ENCODE results near the gene RPL31.

Gene RPL31

DNA sequence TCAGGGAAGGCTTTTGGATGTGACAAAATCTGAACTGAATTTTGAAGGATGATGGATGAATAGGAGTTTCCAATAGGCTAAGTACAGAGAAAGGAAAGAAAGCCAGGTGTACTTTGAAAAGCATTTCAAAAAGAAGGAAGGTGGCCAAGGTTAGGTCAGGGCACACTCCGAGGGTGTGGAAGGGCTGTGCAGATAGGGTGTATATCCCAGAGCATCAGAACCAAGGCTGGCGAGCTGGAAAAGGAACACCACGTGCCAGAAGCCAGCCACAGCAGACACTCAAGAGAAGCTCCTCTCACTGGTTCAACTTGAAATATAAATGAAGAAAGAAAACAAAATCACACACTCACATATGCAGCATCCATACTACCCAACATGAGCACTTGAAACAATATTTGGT is 51.0 kb downstream of the RPL31 start:
- Histone ChIP-seq H2BK12ac (ENCODE audit: low read length) (no peak overlapping the region), H3K27me3 (ENCODE audit: control insufficient read depth in 3 of 3, insufficient read depth in 3 of 3, low read depth in 1 of 3, low read length in 3 of 3) (no peaks in the 10 kb centered on the region), H2AFZ (ENCODE audit: low read length) (no peak overlapping the region), H4K8ac (ENCODE audit: low read depth, low read length) (no peak overlapping the region), H3K4ac (ENCODE audit: low read length) (no peak overlapping the region), H3K9me3 (replicated peaks in 1 of 2; ENCODE audit: control insufficient read depth in 2 of 2, insufficient read depth in 1 of 2, low read depth in 1 of 2, low read length in 2 of 2) (peaks cover 0 to 2% of the 10 kb centered on the region in 2 donors), H3K79me1 (ENCODE audit: low read depth, low read length) (no peaks in the 10 kb centered on the region), H2AK5ac (ENCODE audit: low read depth, low read length) (no peak overlapping the region), H2BK5ac (ENCODE audit: low read length) (no peak overlapping the region), H3K4me1 (ENCODE audit: control insufficient read depth in 2 of 2, insufficient read depth in 1 of 2, low read depth in 1 of 2, low read length in 2 of 2) (no peaks in the 10 kb centered on the region), H3K9ac (ENCODE audit: low read depth, low read length, poor library complexity) (no peak overlapping the region), H2BK120ac (ENCODE audit: low read depth, low read length) (no peak overlapping the region), H3K4me2 (ENCODE audit: insufficient read depth, low read length, poor library complexity, severe bottlenecking) (no peak overlapping the region), H2BK15ac (ENCODE audit: low read length) (no peak overlapping the region), H3K4me3 (ENCODE audit: low read length in 2 of 2) (no peak overlapping the region), H4K91ac (ENCODE audit: low read depth, low read length, poor library complexity) (no peak overlapping the region), H3K36me3 (replicated peaks in 1 of 2; ENCODE audit: control insufficient read depth in 2 of 2, insufficient read depth in 2 of 2, low read length in 2 of 2) (no peaks in the 10 kb centered on the region), H3K23ac (ENCODE audit: low read depth, low read length, poor library complexity) (no peak overlapping the region), H3K14ac (ENCODE audit: low read length) (no peak overlapping the region), H3K27ac (replicated peaks; ENCODE audit: low read length) (no peak overlapping the region), H3K18ac (ENCODE audit: low read length) (no peak overlapping the region)
- DNase-seq (ENCODE audit: low spot score): no peak
- no CpG with 5 or more reads among the region's 3 CpGs for WGBS, 2 donors (ENCODE audit: extremely low coverage in 2 of 2, insufficient read length in 2 of 2, insufficient replicate concordance in 1 of 2)
